Measurements from ENCODE around the gene PANK4.

The PANK4 gene

DNA sequence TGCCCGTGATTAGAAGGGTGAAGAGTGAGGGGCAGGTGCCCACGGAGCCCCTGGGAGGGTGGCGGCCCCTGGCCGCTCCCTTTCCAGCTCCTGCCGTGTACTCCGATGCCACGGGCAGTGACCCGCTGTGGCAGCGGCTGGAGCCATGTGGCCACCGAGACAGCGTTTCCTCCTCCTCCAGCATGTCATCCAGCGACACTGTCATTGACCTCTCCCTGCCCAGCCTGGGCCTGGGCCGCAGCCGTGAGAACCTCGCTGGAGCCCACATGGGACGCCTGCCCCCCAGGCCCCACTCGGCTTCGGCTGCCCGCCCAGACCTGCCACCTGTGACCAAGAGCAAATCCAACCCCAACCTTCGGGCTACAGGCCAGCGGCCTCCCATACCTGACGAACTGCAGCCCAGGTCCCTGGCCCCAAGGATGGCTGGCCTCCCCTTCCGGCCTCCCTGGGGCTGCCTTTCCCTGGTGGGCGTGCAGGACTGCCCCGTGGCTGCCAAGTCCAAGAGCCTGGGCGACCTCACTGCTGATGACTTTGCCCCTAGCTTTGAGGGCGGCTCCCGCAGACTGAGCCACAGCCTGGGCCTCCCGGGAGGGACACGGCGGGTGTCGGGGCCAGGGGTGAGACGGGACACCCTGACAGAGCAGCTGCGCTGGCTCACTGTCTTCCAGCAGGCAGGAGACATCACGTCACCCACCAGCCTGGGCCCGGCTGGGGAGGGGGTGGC, 22.0 kb downstream of the PANK4 start:
- TF ChIP-seq, protein P1, sequence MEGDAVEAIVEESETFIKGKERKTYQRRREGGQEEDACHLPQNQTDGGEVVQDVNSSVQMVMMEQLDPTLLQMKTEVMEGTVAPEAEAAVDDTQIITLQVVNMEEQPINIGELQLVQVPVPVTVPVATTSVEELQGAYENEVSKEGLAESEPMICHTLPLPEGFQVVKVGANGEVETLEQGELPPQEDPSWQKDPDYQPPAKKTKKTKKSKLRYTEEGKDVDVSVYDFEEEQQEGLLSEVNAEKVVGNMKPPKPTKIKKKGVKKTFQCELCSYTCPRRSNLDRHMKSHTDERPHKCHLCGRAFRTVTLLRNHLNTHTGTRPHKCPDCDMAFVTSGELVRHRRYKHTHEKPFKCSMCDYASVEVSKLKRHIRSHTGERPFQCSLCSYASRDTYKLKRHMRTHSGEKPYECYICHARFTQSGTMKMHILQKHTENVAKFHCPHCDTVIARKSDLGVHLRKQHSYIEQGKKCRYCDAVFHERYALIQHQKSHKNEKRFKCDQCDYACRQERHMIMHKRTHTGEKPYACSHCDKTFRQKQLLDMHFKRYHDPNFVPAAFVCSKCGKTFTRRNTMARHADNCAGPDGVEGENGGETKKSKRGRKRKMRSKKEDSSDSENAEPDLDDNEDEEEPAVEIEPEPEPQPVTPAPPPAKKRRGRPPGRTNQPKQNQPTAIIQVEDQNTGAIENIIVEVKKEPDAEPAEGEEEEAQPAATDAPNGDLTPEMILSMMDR (IDR thresholded peaks at IDR 0.05; ENCODE audit: insufficient read depth, low read length, poor library complexity, severe bottlenecking) = no peak
- no peak for TF ChIP-seq EZH2phosphoT487 (conservative IDR thresholded peaks at IDR 0.05; ENCODE audit: low read length)
- Histone ChIP-seq H3K4me2 (ENCODE audit: low read depth, low read length, poor library complexity, severe bottlenecking) (no peak overlapping the region), H3K4me3 (ENCODE audit: insufficient read depth, low read length, poor library complexity, severe bottlenecking) (no peak overlapping the region), H4K20me1 (ENCODE audit: low read depth, low read length) (no peaks in the 10 kb centered on the region), H2AFZ (ENCODE audit: low read depth, low read length, severe bottlenecking) (no peak overlapping the region), H3F3A (ENCODE audit: insufficient read depth) (no peaks in the 10 kb centered on the region), H3K9ac (ENCODE audit: low read length) (no peak overlapping the region), H3K9me2 (replicated peaks; ENCODE audit: insufficient read depth, low read length) (no peaks in the 10 kb centered on the region), H3K9me3 (ENCODE audit: insufficient read depth, low read length) (no peaks in the 10 kb centered on the region), H3K27me3 (ENCODE audit: low read length) (no peaks in the 10 kb centered on the region), H3K79me2 (ENCODE audit: insufficient read depth, low read length) (no peaks in the 10 kb centered on the region), H3K36me3 (ENCODE audit: low read length) (no peaks in the 10 kb centered on the region), H3K27ac (ENCODE audit: low read depth, low read length) (no peak overlapping the region)

DNA sequence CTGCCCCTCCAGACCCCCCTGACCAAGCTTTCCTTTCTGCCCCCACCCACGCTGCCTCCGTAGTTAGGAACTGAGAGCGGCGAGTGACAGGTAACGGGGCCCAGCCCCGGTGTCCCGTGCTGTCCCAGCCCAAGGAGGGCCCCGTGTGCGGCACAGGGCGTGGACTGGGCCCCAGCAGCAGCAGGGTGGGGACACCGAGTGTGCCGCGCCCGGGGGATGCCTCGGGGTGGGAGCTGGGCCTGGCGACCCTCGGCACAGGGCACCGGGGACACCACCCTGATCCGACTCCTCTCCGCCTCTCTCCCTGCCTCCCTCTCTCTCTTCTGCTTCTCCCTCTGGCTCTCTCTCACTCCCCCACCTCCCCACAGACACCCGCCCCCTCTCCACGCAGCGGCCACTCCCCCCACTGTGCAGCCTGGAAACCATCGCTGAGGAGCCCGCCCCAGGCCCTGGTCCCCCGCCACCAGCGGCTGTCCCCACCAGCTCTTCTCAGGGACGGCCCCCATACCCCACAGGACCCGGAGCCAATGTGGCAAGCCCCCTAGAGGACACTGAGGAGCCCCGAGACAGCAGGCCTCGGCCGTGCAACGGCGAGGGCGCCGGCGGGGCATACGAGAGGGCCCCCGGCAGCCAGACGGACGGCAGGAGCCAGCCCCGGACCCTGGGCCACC, 22.7 kb downstream of the PANK4 start:
- Histone ChIP-seq H3K9me3 (ENCODE audit: insufficient read depth, low read length) (no peaks in the 10 kb centered on the region), H3K36me3 (ENCODE audit: low read length) (no peaks in the 10 kb centered on the region), H2AFZ (ENCODE audit: low read depth, low read length, severe bottlenecking) (no peak overlapping the region), H3K79me2 (ENCODE audit: insufficient read depth, low read length) (no peaks in the 10 kb centered on the region), H4K20me1 (ENCODE audit: low read depth, low read length) (no peaks in the 10 kb centered on the region), H3F3A (ENCODE audit: insufficient read depth) (no peaks in the 10 kb centered on the region), H3K9me2 (replicated peaks; ENCODE audit: insufficient read depth, low read length) (no peaks in the 10 kb centered on the region), H3K27me3 (ENCODE audit: low read length) (no peaks in the 10 kb centered on the region), H3K9ac (ENCODE audit: low read length) (no peak overlapping the region), H3K4me3 (ENCODE audit: insufficient read depth, low read length, poor library complexity, severe bottlenecking) (no peak overlapping the region), H3K4me2 (ENCODE audit: low read depth, low read length, poor library complexity, severe bottlenecking) (no peak overlapping the region), H3K27ac (ENCODE audit: low read depth, low read length) (no peak overlapping the region)
- TF ChIP-seq EZH2phosphoT487 (conservative IDR thresholded peaks at IDR 0.05; ENCODE audit: low read length) = no peak
- TF ChIP-seq, protein P1 (IDR thresholded peaks at IDR 0.05; ENCODE audit: insufficient read depth, low read length, poor library complexity, severe bottlenecking) = no peak

DNA sequence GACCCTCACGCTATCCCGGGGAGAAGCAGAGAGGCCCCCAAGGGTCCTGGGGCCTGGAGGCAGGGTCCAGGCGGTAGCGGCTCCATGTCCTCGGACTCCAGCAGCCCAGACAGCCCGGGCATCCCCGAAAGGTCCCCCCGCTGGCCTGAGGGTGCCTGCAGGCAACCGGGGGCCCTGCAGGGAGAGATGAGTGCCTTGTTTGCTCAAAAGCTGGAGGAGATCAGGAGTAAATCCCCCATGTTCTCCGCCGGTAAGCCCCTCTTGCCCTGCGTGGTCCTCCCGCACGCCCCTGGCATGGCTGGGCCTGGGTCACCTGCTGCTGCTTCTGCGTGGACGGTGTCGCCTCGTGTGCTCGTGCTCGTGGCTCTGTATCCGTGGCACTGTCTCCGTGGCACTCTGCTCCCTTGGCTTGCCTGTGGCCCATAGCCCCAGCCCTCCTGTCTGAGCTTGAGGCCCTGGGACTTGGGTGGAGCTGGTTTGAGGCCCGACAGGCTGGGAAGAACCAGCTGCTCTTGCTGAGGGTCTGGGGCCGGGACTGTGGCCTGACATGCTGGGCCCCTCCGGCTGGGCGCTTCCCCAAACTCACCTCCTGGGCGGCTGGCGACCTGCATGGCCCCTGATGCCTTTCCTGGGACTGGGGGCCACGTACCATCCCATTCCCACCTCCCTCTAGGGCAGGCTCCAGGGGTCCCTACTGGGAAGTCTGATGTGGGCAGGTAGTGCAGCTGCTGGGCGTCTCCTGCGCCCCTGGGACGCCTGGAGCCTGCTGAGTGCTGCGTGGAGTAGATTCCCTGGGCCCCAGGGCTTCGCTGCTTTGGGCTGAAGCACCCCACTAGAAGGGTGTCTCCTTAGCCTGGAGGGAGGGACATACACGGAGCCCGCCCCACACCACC, 23.5 kb downstream of the PANK4 start:
- no peaks in the 10 kb centered on the region for H3K9me3 ChIP-seq (ENCODE audit: insufficient read depth, low read length)
- no peaks in the 10 kb centered on the region for H3K9me2 ChIP-seq (replicated peaks; ENCODE audit: insufficient read depth, low read length)
- H3F3A ChIP-seq (ENCODE audit: insufficient read depth) = no peaks in the 10 kb centered on the region
- H3K4me2 ChIP-seq (ENCODE audit: low read depth, low read length, poor library complexity, severe bottlenecking) = no peak overlapping the region
- H3K79me2 ChIP-seq (ENCODE audit: insufficient read depth, low read length) = no peaks in the 10 kb centered on the region
- H3K4me3 ChIP-seq (ENCODE audit: insufficient read depth, low read length, poor library complexity, severe bottlenecking) = no peak overlapping the region
- H3K36me3 ChIP-seq (ENCODE audit: low read length) = no peaks in the 10 kb centered on the region
- no peak overlapping the region for H2AFZ ChIP-seq (ENCODE audit: low read depth, low read length, severe bottlenecking)
- TF ChIP-seq, protein P1 (IDR thresholded peaks at IDR 0.05; ENCODE audit: insufficient read depth, low read length, poor library complexity, severe bottlenecking) = no peak
- no peak for TF ChIP-seq EZH2phosphoT487 (conservative IDR thresholded peaks at IDR 0.05; ENCODE audit: low read length)
- H4K20me1 ChIP-seq (ENCODE audit: low read depth, low read length) = no peaks in the 10 kb centered on the region
- H3K27ac ChIP-seq (ENCODE audit: low read depth, low read length) = no peak overlapping the region
- no peaks in the 10 kb centered on the region for H3K27me3 ChIP-seq (ENCODE audit: low read length)
- no peak overlapping the region for H3K9ac ChIP-seq (ENCODE audit: low read length)
